ENCODE results near the gene NFIX. TPM values are rescaled to one million over a fixed set of nuclear protein-coding genes. Genes with fewer than 3 reads are reported as not detected.
A peak's percentile ranks its signal among the peaks of the same experiment; 100 is the strongest.

Gene NFIX
- total RNA-seq, 1 experiment from 2014 or later, result 144 TPM

DNA sequence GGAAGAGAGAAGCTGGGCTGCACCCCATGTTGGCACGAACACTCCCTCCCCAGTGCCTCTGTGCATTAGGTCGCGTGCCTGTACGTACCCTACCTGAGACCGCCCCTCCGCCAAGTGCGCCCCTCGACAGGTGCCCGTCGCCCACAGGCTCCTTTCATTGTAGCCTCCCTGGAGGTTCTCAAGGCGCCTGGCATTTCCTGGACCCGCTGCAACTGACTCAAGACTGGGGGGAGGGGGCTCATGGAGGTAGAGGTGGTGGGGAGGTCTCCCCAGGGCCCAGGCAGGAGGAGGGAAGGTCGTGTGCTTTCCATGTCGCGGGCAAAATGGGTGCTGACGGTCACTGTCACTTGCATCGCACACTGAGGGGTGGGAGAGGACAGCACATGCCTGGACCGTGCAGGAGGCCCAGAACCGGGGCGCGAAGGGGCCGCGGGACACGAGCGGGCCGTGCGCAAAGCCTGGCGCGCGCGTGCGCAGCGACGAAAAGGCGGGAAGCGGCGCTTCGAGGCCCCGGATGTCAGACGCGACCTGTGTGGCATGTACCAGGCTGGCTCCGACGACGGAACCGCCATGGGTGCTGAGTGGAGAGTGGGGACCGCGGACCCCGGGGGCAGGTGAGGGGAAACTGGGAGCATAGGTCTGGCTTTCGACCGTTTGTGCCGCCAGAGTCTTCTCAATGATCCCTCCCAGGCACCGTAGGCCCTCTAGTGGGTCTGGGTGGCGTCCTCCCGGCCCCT, 16.5 kb downstream of the NFIX start:
- Histone ChIP-seq H3K27ac (ENCODE audit: low read length) (peak overlapping the region; percentile 99), H3K9me3 (ENCODE audit: control insufficient read depth, insufficient read depth, low read depth, low read length) (no peaks in the 10 kb centered on the region), H3K36me3 (ENCODE audit: control insufficient read depth, insufficient read depth, low read length) (no peaks in the 10 kb centered on the region), H3K27me3 (ENCODE audit: control insufficient read depth, insufficient read depth, low read length) (no peaks in the 10 kb centered on the region), H3K4me3 (ENCODE audit: low read depth in 2 of 2, low read length in 2 of 2) (no peak overlapping the region), H3K4me1 (ENCODE audit: control insufficient read depth, insufficient read depth, low read length) (peaks cover 74% of the 10 kb centered on the region)
- intact Hi-C loops (cut with micrococcal nuclease; ENCODE audit: unreplicated experiment) (no loop called here), in situ Hi-C loops (cut with HindIII; ENCODE audit: low pct_unique_long_range_greater_than_20kb, low sequenced_read_pairs) (no loop called here)
- DNase-seq (ENCODE audit: low read depth, low spot score) (no peak), ATAC-seq (no peak)
- TF ChIP-seq, protein P1, sequence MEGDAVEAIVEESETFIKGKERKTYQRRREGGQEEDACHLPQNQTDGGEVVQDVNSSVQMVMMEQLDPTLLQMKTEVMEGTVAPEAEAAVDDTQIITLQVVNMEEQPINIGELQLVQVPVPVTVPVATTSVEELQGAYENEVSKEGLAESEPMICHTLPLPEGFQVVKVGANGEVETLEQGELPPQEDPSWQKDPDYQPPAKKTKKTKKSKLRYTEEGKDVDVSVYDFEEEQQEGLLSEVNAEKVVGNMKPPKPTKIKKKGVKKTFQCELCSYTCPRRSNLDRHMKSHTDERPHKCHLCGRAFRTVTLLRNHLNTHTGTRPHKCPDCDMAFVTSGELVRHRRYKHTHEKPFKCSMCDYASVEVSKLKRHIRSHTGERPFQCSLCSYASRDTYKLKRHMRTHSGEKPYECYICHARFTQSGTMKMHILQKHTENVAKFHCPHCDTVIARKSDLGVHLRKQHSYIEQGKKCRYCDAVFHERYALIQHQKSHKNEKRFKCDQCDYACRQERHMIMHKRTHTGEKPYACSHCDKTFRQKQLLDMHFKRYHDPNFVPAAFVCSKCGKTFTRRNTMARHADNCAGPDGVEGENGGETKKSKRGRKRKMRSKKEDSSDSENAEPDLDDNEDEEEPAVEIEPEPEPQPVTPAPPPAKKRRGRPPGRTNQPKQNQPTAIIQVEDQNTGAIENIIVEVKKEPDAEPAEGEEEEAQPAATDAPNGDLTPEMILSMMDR (IDR thresholded peaks at IDR 0.05), result no peak
- no peak for TF ChIP-seq TCF7L2 (IDR thresholded peaks at IDR 0.05; ENCODE audit: low read depth, low read length)
- no peak for TF ChIP-seq SIN3A (IDR thresholded peaks at IDR 0.05; ENCODE audit: borderline replicate concordance, insufficient read depth, low read depth, low read length)
- TF ChIP-seq, protein P2, sequence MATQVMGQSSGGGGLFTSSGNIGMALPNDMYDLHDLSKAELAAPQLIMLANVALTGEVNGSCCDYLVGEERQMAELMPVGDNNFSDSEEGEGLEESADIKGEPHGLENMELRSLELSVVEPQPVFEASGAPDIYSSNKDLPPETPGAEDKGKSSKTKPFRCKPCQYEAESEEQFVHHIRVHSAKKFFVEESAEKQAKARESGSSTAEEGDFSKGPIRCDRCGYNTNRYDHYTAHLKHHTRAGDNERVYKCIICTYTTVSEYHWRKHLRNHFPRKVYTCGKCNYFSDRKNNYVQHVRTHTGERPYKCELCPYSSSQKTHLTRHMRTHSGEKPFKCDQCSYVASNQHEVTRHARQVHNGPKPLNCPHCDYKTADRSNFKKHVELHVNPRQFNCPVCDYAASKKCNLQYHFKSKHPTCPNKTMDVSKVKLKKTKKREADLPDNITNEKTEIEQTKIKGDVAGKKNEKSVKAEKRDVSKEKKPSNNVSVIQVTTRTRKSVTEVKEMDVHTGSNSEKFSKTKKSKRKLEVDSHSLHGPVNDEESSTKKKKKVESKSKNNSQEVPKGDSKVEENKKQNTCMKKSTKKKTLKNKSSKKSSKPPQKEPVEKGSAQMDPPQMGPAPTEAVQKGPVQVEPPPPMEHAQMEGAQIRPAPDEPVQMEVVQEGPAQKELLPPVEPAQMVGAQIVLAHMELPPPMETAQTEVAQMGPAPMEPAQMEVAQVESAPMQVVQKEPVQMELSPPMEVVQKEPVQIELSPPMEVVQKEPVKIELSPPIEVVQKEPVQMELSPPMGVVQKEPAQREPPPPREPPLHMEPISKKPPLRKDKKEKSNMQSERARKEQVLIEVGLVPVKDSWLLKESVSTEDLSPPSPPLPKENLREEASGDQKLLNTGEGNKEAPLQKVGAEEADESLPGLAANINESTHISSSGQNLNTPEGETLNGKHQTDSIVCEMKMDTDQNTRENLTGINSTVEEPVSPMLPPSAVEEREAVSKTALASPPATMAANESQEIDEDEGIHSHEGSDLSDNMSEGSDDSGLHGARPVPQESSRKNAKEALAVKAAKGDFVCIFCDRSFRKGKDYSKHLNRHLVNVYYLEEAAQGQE (IDR thresholded peaks at IDR 0.05; ENCODE audit: insufficient read depth in 1 of 2, low read depth in 2 of 2, low read length in 1 of 2), result no peak
- TF ChIP-seq POLR2AphosphoS5 (IDR thresholded peaks at IDR 0.05; ENCODE audit: low read depth, low read length), result no peak
- ChIA-PET CTCF (no interaction called here), POLR2A (no interaction called here)
- BruUV-seq (replicated peaks), result no TSS peak

DNA sequence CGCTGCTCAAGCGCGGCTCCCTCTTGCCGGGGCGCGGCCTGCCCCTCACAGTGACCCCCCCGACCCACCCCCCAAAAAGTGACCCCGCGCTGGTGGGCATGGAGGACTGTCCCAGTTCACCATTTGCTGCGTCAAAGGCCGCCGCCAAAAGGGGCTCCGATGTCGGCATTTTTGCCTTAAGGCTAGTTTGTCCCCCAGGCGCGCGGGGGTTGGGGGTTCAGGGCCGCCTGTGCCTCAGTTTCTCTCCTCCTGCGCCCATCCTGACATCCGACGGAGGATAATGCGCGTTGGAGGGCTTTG, 17.1 kb downstream of the NFIX start:
- ChIA-PET POLR2A (no interaction called here), CTCF (no interaction called here)
- Histone ChIP-seq H3K4me3 (ENCODE audit: low read depth in 2 of 2, low read length in 2 of 2) (no peak overlapping the region), H3K4me1 (ENCODE audit: control insufficient read depth, insufficient read depth, low read length) (peaks cover 69% of the 10 kb centered on the region), H3K27me3 (ENCODE audit: control insufficient read depth, insufficient read depth, low read length) (no peaks in the 10 kb centered on the region), H3K36me3 (ENCODE audit: control insufficient read depth, insufficient read depth, low read length) (no peaks in the 10 kb centered on the region), H3K9me3 (ENCODE audit: control insufficient read depth, insufficient read depth, low read depth, low read length) (no peaks in the 10 kb centered on the region), H3K27ac (ENCODE audit: low read length) (peak overlapping the region; percentile 99)
- BruUV-seq (replicated peaks), result no TSS peak
- intact Hi-C loops (cut with micrococcal nuclease; ENCODE audit: unreplicated experiment), result no loop called here
- ATAC-seq (no peak), DNase-seq (ENCODE audit: low read depth, low spot score) (no peak)
- in situ Hi-C loops (cut with HindIII; ENCODE audit: low pct_unique_long_range_greater_than_20kb, low sequenced_read_pairs), result no loop called here
- TF ChIP-seq POLR2AphosphoS5 (IDR thresholded peaks at IDR 0.05; ENCODE audit: low read depth, low read length) (no peak), SIN3A (IDR thresholded peaks at IDR 0.05; ENCODE audit: borderline replicate concordance, insufficient read depth, low read depth, low read length) (no peak), TCF7L2 (IDR thresholded peaks at IDR 0.05; ENCODE audit: low read depth, low read length) (no peak)
- TF ChIP-seq, protein P2 (IDR thresholded peaks at IDR 0.05; ENCODE audit: insufficient read depth in 1 of 2, low read depth in 2 of 2, low read length in 1 of 2), result no peak
- TF ChIP-seq, protein P1 (IDR thresholded peaks at IDR 0.05), result no peak

Measured in Panc1 (cell line).